C1 segment of cervical spinal cord (tissue), 14 donors: ENCODE measurements around the gene MRPL27.

ENCODE experiments used
- DNase-seq, 14 donors: peaks; one replicate each; lab custom pipeline; 2025; lab: John Stamatoyannopoulos, UW

MRPL27 gene

GRCh38 chr17:50386510-50386909, 13.5 kb upstream of the MRPL27 start:
- no peak for DNase-seq

DNA sequence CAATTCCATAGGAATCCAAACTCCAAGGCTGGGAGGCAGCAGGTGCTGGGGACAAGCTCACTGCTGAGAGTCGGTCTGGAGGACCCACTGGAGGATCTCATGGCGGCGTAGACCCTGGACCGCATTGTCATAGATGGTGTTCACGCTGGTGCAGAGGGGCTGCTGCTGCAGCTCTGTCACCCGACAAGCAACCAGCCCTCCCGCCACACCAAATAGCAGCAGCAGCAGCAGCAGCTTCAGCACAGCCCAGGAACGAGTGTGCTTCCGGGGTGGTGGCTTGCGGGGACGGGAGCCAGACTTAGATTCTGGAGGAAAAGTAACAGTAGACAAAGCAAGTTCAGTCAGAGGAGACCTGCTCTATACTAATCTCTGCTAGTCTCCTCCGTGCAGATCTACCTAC, 9.9 kb upstream of the MRPL27 start:
- no peak for DNase-seq

DNA sequence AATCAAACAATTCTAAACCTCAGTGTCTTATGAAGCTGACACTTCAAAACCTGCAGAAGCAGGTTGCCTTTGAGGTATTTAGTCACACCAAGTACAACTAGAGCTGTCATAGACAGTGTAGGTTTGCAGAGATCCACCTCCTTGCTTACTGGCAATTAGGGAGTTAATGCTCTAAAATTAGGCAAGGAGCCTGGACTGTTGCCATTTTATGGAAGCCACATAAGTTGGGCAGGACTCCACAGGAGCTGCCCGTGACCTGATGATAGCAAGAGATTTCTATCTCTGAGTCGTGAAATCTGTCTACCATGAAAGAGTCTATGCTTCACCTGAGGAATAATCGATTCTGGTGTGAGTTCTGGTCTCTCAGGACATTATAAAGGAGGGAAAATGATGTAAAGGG, 8.9 kb upstream of the MRPL27 start:
- DNase-seq, result no peak

DNA sequence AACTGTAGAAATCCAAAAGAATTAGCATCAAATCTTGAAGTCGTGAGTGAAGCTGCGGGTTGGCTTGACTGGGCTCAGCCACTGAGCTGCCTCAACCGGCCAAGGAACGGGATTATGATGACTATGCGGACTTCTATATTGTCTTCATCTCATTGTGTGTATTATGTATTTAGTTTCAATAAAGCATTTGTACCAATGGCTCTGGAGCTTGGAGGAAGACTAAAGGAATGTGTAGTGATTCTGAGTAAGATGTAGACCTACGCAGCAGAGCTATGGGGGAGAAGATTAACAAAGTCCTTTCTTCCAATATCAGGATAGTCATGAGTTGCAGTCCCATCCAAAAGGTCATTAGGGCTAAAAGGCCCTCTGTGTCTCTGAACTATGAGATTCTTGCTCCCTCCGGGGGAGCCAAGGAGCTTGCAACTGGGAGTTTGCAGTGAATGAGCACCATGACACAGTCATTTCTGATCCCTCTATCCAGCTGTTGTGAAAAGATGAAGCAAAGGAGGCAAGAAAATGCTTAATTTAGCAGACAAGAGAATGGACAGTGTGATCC, 8.4 kb upstream of the MRPL27 start:
- no peak for DNase-seq

- DNase-seq, result no peak
Measured at GRCh38 chr17:50380369-50381259, 7.6 kb upstream of the MRPL27 start.

GRCh38 chr17:50379351-50380132, 6.6 kb upstream of the MRPL27 start:
- no peak for DNase-seq

GRCh38 chr17:50375858-50376538, 3.0 kb upstream of the MRPL27 start:
- no peak for DNase-seq

- no peak for DNase-seq
Measured at GRCh38 chr17:50373705-50374104, 721 bp upstream of the MRPL27 start.

- no peak for DNase-seq
Measured at GRCh38 chr17:50372222-50372757, 694 bp downstream of the MRPL27 start.

GRCh38 chr17:50371526-50371925, 1.5 kb downstream of the MRPL27 start:
- no peak for DNase-seq

GRCh38 chr17:50370052-50370451, 2.9 kb downstream of the MRPL27 start:
- no peak for DNase-seq

DNA sequence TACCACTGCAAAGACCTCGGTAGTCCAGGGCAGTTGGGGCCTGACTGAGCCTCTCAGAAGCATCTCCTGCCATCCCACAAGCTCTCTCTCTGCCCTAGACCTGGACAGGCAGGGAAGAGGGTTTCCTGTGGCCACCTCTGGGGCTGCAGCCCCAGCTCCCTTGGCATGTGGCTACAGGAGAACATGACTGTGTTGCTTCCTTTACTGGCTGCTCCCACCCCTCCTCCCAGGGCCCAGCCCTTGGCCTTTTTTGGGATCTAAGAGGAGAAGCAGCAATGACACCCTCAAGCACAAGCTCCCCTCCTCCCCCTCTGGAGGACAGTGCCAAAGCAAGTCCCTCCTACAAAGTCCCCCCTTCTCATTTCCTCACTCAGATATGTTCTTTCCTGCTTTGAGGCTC, 5.6 kb downstream of the MRPL27 start:
- DNase-seq, result no peak

DNA sequence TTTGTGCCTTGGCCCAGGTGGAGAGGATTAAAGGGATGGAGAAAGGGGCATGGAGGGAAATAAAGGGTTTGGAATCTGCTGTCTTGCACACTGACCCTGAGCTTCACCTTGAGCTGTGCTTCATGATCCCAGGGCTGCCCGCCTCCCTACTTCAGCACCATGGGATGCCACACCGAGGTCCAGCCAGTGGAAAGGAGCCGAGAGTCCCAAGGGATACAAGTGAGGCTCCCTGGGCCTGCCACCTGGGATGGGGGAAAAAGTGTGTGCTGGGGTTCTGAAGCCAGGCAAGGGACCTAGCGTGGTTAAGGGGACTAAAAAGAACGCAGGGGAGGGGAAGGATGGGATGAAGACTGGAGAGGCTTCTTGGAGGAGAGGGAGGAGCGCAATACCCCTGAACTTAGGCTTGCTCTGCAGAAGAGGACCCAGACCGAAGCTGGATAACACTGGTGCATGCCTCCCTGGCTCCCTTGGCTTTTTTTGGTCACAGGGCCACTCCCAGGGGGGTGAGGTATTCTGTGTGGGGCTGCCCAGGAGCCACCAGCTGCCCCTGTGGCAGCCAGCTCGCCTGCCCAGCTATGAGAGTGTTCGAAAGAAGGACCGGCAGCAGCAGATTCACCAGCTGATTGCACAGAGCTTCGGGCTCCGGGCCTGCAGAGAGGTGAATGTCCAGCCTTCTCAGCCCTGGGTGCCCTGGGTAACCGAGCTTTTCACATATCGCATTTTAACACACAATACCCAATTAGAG, 7.2 kb downstream of the MRPL27 start:
- no peak for DNase-seq

GRCh38 chr17:50365165-50365564, 7.8 kb downstream of the MRPL27 start:
- DNase-seq, result no peak

DNA sequence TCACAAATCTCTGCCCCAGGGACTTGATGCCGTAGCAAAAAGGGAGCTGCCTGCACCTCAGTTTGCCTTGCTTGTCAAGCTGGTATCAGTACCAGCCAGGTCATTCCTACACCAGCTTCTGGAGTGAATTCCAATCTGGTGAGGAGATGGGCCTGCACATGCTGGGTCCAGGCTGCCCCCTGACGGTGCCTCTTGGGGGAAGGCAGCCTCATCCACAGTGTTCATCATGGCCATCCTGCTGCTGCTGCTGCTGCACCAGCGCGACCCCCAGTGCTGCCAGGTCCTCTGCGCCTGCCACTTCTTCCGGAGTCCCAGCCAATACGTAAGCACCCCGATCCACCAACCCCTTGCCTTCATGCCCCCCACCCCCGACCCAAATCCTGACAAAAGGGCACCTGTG, 8.3 kb downstream of the MRPL27 start:
- DNase-seq, result no peak

GRCh38 chr17:50364061-50364458, 8.9 kb downstream of the MRPL27 start:
- no peak for DNase-seq

DNA sequence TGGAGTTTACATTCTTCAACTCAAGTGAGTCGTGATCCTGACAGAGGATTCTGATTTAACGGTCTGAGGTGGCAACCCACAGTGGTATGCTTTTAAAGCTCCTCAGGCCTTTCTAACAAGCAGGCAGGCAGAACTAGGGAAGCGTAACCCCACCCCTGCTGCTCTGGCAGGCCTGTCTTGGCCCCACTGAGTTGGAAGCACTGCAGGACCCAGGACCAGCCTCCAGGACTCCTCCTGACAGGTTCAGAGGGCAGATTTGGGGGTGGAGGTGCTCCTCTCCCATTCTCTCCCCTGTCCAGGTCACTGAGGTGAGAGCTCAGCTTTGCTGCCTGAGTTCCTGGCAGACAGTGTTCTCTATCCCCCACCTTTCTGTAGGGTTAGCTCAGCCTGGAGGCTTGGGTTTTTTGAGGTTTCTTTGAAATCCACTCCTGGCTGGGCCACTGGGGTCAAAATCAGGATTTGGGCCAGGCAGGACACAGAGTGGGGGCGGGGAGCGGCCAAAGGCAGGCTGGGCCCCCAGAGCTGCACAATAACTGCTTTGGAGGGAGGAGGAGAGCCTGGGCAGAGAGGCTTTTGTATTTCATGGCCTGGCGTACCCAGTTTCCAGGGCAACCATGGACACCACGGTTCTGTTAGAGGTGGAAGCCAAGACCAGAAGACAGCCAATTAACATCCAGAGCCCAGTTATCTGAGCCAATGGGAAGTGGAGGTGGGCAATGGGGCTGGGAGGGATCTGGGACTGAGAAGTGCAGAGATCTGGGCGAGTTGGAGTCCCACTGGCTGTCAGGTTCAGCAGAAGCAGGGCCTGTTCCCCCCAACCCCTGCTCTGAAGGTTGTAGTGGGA, 9.5 kb downstream of the MRPL27 start:
- peak in 11 of 14 donors; percentile 26 to 81 (median 49) for DNase-seq

GRCh38 chr17:50362661-50363060, 10.3 kb downstream of the MRPL27 start:
- DNase-seq, result no peak

- DNase-seq, result peak in 8 of 14 donors; percentile 9 to 38 (median 16)
Measured at GRCh38 chr17:50361561-50362480, 11.2 kb downstream of the MRPL27 start.
